Fibroblast of upper back skin (primary cell): ENCODE data around the gene KCNIP1.

ENCODE experiments used
- DNase-seq: peaks from one replicate; pipeline ENCODE4 v3.0.0-alpha.2; 2013

Gene KCNIP1

GRCh38 chr5:170503990-170504596 is at the start of gene KCNIP1:
Gene KCNIP1, plus strand, starts transcription at chr5:170504020.
- DNase-seq = no peak

DNA sequence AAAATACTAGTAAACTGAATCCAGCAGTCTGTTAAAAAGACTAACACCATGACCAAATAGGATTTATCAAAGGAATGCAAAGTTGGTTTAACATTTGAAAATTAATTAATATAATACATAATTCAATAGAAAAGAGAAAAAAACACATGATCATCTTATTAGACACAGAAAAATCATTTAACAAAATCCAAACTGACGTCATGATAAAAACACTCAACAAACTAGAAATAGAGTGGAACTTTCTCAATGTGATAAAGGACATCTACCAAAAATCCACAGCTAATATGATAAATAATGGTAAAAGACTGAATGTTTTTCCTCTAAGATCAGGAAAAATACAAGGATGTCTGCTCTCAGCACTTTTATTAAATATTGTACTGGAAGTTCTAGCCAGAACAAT is 40.4 kb upstream of the KCNIP1 start:
- DNase-seq = no peak

GRCh38 chr5:170464280-170465127 is 39.3 kb upstream of the KCNIP1 start:
- no peak for DNase-seq

- DNase-seq = no peak
These were observed 37.3 kb upstream of the KCNIP1 start for GRCh38 chr5:170466553-170466952.

DNA sequence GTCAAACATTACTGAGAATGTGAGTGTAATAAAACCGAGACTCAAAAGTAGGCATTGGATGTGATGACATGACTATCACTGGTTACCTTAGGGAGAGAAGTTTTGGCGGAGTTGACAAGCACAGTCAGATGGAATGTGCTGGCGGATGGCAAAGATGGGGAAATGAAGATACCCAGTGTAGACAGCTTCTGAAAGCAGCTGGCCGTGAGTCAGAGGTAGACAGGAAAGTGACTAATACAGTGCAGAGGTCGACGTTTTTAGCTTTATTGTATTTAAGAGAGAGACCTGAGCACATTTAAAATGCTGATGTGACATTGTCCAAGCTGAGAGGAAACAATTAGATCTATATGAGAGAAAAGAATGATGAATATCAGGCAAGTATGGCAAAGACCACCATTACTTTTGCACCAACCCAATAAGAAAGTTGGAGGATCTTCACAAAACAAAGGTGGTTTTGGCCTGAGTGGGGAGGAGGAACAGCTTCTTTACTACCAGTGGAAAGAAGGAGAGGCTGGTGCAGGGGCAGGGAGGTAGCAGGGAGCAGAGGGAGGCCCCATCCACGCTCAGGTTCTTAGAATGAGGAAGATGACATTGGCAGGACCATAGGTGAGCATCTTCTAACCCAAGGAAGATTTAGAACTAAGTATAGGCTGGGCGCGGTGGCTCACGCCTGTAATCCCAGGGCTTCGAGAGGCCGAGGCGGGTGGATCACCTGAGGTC is 36.7 kb upstream of the KCNIP1 start:
- DNase-seq = peak; percentile 93

GRCh38 chr5:170468633-170469285 is 35.1 kb upstream of the KCNIP1 start:
- DNase-seq = no peak

GRCh38 chr5:170469414-170469813 is 34.4 kb upstream of the KCNIP1 start:
- no peak for DNase-seq

DNA sequence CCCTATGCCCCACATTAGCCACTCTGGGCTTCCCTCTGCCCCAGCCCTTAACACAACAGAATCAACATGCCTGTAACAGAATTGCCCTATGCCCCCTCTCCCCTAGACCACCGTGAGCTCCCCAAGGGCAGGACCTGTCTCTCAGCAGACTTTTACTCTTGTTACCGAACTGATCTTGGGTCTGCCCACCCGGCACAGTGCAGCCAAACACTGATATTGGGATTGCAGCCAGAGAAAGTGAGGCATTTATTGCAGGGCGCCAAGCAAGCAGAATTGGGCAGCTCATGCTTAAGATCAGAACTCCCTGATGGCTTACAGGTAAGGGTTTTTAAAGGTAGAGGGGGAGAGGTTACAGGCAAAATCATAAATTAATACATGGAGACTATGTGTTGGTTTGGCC is 33.5 kb upstream of the KCNIP1 start:
- DNase-seq = no peak

DNA sequence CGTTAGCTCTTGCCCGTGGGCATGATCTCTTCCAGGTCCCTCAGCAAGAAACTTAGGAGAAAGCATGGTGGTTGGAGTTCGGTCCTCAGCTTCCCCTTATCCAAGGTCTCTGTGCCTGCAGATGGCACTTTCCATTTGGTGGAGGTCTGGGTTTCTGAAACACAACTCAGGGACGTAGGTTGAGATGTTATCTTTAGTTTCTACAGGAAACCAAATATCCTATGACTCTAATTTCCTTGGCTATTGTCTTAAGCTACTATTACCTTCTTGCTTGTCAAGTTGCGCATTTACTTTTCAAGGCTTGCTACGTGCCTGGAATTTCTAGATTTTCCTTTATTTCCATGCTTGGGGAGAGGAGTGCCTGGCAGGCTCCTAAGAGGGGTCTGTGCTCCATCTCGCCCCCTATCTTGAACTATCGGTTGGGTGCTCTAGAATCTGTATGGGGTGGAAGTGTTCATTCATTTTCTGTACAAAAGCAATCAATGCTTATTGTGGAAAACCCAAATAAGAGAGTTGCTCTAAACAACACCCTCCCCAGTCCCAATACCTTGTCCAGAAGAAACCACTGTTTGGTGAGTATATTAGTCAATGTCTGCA is 32.9 kb upstream of the KCNIP1 start:
- DNase-seq = no peak

- DNase-seq = no peak
These were observed 32.2 kb upstream of the KCNIP1 start for GRCh38 chr5:170471551-170472178.

GRCh38 chr5:170473642-170474041 is 30.2 kb upstream of the KCNIP1 start:
- DNase-seq = no peak

DNA sequence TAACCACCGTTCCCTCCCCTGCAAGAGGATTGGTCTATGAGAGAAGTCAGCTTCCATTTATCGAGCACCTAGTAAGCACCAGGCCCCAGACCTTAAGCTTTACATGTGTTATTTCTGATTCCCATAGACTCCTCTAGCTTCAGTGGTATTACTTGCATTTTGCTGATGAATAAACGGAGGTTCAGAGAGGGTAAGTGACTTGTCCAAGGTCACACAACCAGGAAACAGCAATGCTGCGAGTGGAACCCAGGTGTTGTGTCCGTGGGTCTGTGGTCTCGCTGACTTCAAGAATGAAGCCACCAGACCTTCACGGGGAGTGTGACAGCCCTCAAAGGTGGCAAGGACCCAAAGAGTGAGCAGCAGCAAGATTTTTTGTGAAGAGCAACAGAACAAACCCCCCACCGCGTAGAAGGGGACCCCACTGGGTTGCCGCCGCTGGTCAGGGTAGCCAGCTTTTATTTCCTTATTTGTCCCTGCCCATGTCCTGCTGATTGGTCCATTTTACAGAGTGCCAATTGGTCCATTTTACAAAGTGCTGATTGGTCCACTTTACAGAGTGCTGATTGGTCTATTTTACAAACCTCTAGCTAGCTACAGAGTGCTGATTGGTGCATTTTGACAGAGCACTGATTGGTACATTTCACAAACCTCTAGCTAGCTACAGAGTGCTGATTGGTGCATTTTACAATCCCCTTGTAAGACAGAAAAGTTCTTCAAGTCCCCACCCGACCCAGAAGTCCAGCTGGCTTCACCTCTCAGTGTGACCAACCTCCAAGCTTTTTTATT is 29.1 kb upstream of the KCNIP1 start:
- no peak for DNase-seq

DNA sequence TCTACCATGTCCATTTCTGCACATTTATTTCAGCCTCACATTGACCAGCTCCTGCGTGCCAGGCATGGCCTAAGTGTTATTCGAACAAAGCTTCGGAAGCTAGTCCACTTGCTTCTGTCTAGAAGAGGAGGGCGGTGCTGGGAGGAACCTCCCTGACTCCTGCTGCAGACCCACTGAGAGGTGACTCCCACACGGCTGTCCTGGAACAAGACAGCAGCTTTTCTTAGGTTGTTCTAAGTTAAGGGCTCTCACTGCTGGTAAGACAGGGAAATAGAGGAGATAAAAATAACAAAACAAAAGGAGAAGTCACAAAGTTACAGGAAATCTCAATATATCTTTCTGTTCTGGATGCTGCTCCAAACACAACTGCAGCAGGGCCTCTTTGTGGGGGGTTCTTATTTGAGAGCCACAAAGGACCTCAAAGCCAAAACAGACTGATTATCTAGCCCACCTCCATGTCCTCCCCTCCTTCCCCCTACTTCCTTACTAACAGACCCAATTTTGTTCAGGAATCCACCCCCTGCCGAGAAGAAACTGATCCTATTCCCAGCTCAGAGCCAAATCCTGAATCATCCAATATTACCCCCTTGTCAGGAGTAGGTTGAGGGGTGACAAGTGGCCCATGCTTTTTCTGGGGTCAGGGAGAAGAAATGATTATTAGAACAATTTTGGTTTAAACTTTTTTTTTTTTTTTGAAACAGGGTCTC is 28.4 kb upstream of the KCNIP1 start:
- peak; percentile 69 for DNase-seq

- peak; percentile 51 for DNase-seq
These were observed 27.1 kb upstream of the KCNIP1 start for GRCh38 chr5:170476704-170477103.

DNA sequence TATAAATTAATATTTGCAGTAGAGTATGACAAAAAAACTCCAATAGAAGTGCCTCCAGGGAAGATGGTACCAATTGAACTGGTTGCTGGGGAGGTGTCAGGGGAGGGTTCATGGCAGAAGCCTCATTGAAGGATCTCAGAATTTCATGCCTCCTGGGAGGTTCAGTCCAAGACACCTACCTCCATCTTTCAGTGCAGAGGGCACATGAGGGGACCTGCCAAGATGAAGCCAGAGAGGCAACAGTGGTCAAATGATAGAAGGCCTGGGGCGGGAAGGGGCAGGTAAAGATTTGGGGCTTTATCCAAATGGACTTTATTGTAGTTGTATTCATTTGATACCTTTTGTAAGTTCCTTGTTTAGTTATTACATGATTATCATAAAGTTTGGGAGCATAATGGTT is 25.9 kb upstream of the KCNIP1 start:
- no peak for DNase-seq

GRCh38 chr5:170478306-170478705 is 25.5 kb upstream of the KCNIP1 start:
- DNase-seq = no peak

DNA sequence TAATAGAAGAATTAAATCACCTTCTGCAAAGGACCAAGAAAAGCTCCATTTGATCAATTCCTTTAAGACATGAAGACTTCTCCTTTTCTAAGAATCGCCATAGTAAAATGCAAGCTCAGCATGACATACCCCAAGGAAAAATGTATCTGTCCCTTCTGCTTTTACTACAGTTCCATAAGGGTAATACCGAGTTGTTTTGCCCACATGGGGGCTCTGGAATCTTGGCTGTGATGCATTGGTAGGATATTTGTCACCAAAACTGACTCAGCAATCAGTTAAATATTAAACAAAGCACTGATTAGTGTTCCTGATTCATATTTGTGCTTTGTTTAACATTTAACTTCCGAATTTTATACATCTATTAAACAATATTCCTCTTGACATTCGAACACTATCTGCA is 24.3 kb upstream of the KCNIP1 start:
- peak; percentile 52 for DNase-seq

DNA sequence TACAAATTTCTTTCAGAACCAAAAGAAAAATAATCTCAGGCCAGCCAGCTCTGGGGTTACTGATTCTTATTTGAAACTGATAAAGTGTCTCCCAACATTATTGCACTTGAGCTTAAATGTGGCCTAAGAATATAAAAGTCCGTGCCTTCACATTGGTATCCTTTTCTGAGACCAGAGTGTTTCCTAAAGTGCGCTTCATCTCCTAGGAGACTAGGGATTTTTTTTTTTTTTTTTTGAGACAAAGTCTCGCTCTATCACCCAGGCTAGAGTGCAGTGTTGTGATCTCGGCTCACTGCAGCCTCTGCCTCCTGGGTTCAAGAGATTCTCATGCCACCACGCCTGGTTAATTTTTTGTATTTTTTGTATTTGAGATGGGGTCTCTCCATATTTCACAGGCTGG is 23.6 kb upstream of the KCNIP1 start:
- no peak for DNase-seq

DNA sequence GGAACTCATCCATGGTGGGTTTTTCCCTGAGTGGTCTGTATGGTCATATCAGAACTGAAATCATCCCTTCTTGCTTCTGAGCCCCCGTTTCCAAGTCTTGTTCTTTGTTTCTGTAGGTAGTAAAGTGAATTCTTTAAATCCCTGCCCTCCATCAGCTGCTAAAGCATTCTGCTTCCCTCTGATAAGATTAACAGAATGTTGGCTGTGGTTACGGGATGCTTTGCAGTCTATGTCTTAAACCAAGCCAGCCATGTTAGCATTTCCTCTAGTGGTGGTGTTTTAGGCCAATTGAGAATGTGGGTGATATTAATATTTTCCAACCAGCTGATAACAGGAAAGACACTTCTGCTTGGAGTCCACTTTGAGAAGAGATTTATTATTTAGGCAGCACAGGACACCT is 22.0 kb upstream of the KCNIP1 start:
- DNase-seq = no peak

DNA sequence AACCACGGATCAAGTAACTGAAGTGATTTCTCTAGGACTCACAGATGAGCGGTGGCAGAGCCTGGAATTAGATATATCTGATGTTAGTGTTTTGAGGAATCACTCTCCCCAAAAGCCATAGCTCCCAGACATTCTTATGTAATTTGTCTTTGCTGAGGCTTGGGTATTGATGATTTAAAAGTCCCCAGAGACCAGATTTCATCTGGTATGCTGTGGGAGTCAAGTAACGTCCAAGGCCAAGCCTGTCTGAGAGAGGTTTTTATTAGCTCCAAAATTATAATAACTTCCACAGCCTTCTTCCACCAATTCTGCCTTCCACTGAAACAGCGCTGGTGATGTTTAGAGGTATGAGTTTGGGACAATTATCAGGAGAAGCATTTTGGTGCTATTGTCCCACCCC is 21.3 kb upstream of the KCNIP1 start:
- peak; percentile 60 for DNase-seq
